GM21619 (cell line): Measurements from ENCODE around the gene PSTPIP1.

Source experiments
- ATAC-seq: cut with Tn5 transposase; IDR thresholded peaks from one replicate; pipeline ENCODE4 v1.9.1; 2021; ENCODE audit not compliant: unreplicated experiment

PSTPIP1 gene

GRCh38 chr15:77067691-77068367 lies 72.9 kb downstream of the PSTPIP1 start:
- ATAC-seq = no peak

- no peak for ATAC-seq
Measured at GRCh38 chr15:77068633-77069032, 73.7 kb downstream of the PSTPIP1 start.

GRCh38 chr15:77069521-77070121 lies 74.7 kb downstream of the PSTPIP1 start:
- no peak for ATAC-seq

GRCh38 chr15:77070180-77070494 lies 75.2 kb downstream of the PSTPIP1 start:
- ATAC-seq = no peak

- ATAC-seq = peak; percentile 91
Measured at GRCh38 chr15:77070495-77071304, 75.8 kb downstream of the PSTPIP1 start, which contains the start of gene TSPAN3. Gene TSPAN3, minus strand, starts transcription at chr15:77071109. Its CDS starts 155 bp downstream, at chr15:77070954.

- ATAC-seq = no peak
Measured at GRCh38 chr15:77071305-77072223, 76.6 kb downstream of the PSTPIP1 start.

- no peak for ATAC-seq
Measured at GRCh38 chr15:77074350-77074749, 79.4 kb downstream of the PSTPIP1 start.

- ATAC-seq = no peak
Measured at GRCh38 chr15:77075528-77075927, 80.6 kb downstream of the PSTPIP1 start.

GRCh38 chr15:77076323-77076915 lies 81.5 kb downstream of the PSTPIP1 start:
- no peak for ATAC-seq

GRCh38 chr15:77081971-77082370 lies 87.0 kb downstream of the PSTPIP1 start:
- no peak for ATAC-seq

GRCh38 chr15:77083381-77084160 lies 88.6 kb downstream of the PSTPIP1 start:
- peak; percentile 81 for ATAC-seq

GRCh38 chr15:77084436-77084835 lies 89.5 kb downstream of the PSTPIP1 start:
- no peak for ATAC-seq

- ATAC-seq = no peak
Measured at GRCh38 chr15:77085297-77085696, 90.4 kb downstream of the PSTPIP1 start.
